22Rv1 (cell line): Measurements from ENCODE around the gene VPS26A.

ENCODE experiments used
- H3K27ac ChIP-seq: fragments of 450-650 bp; 2 replicates; pipeline ENCODE4 v1.5.1; 2017
- CTCF ChIP-seq: fragments of 450-650 bp; IDR thresholded peaks from 2 replicates; pipeline ENCODE4 v1.5.1; 2017; ENCODE audit warnings: mild to moderate bottlenecking
- ZFX ChIP-seq: fragments of 450-650 bp; IDR thresholded peaks from 2 replicates; pipeline ENCODE4 v1.6.1; 2017; ENCODE audit warnings: antibody characterized with exemption, borderline replicate concordance

Gene VPS26A

GRCh38 chr10:69202332-69202731 is 78.4 kb downstream of the VPS26A start:
- no peak overlapping the region for H3K27ac ChIP-seq
- TF ChIP-seq ZFX (no peak), CTCF (no peak)

- TF ChIP-seq CTCF (no peak), ZFX (no peak)
- H3K27ac ChIP-seq: no peak overlapping the region
Observed at GRCh38 chr10:69208761-69209160, 84.8 kb downstream of the VPS26A start.

GRCh38 chr10:69209787-69210484 is 86.0 kb downstream of the VPS26A start:
- H3K27ac ChIP-seq: no peak overlapping the region
- TF ChIP-seq CTCF (no peak), ZFX (no peak)

GRCh38 chr10:69211104-69211503 is 87.1 kb downstream of the VPS26A start:
- no peak overlapping the region for H3K27ac ChIP-seq
- TF ChIP-seq CTCF (no peak), ZFX (no peak)

GRCh38 chr10:69211524-69211923 is 87.5 kb downstream of the VPS26A start:
- TF ChIP-seq ZFX (no peak), CTCF (no peak)
- no peak overlapping the region for H3K27ac ChIP-seq

GRCh38 chr10:69213591-69214311 is 89.8 kb downstream of the VPS26A start:
- TF ChIP-seq ZFX (no peak), CTCF (no peak)
- peak overlapping the region; percentile 42 for H3K27ac ChIP-seq

GRCh38 chr10:69214666-69215131 is 90.7 kb downstream of the VPS26A start:
- no peak overlapping the region for H3K27ac ChIP-seq
- no peak for TF ChIP-seq ZFX
- TF ChIP-seq CTCF: no peak
